GM23338 (cell line): Measurements from ENCODE around the gene UNKL. TPM values are rescaled to one million over a fixed set of nuclear protein-coding genes. Genes with fewer than 3 reads are reported as not detected.

Experiments
- ATAC-seq: fragments of 200-7000 bp; cut with Tn5 transposase; 3 replicates; pipeline ENCODE4 v1.9.1; 2020
- DNase-seq: peaks from one replicate; pipeline ENCODE4 v3.0.0-alpha.2; 2015; ENCODE audit warnings: low spot score
- H2AFZ ChIP-seq: fragments of 200-600 bp; sonication (generic); 2 replicates; pipeline ENCODE4 v1.8.0; 2016; ENCODE audit warnings: antibody characterized with exemption, mild to moderate bottlenecking, moderate library complexity
- H3F3A ChIP-seq: fragments of 200-600 bp; sonication (generic); replicated peaks from 2 replicates; pipeline ENCODE4 v1.8.0; 2017; ENCODE audit warnings: antibody characterized with exemption, mixed run types, low read depth
- H3K27ac ChIP-seq: fragments of 200-600 bp; sonication (generic); 2 replicates; pipeline ENCODE4 v1.6.1; 2016; ENCODE audit warnings: low read depth
- H3K27me3 ChIP-seq: fragments of 200-600 bp; sonication (generic); 2 replicates; pipeline ENCODE4 v1.8.0; 2016; ENCODE audit warnings: mild to moderate bottlenecking, mixed run types, moderate library complexity; ENCODE audit not compliant: insufficient read depth
- H3K36me3 ChIP-seq: fragments of 200-600 bp; sonication (generic); 2 replicates; pipeline ENCODE4 v1.8.0; 2016; ENCODE audit warnings: mild to moderate bottlenecking; ENCODE audit not compliant: insufficient read depth
- H3K4me1 ChIP-seq: fragments of 200-600 bp; sonication (generic); 2 replicates; pipeline ENCODE4 v1.8.0; 2016; ENCODE audit warnings: mild to moderate bottlenecking, moderate library complexity; ENCODE audit not compliant: insufficient read depth
- H3K4me2 ChIP-seq: fragments of 200-600 bp; sonication (generic); 2 replicates; pipeline ENCODE4 v1.7.1; 2017; ENCODE audit warnings: mixed run types
- H3K4me3 ChIP-seq: fragments of 200-600 bp; sonication (generic); 2 replicates; pipeline ENCODE4 v1.6.1; 2016; ENCODE audit warnings: mixed run types
- H3K79me2 ChIP-seq: fragments of 200-600 bp; sonication (generic); replicated peaks from 2 replicates; pipeline ENCODE4 v1.8.0; 2017; ENCODE audit warnings: mild to moderate bottlenecking; ENCODE audit not compliant: insufficient read depth
- H3K9me2 ChIP-seq: fragments of 200-600 bp; sonication (generic); 2 replicates; pipeline ENCODE4 v1.8.0; 2017; ENCODE audit not compliant: insufficient read depth
- H4K20me1 ChIP-seq: fragments of 200-600 bp; sonication (generic); replicated peaks from 2 replicates; pipeline ENCODE4 v1.8.0; 2017; ENCODE audit warnings: mild to moderate bottlenecking; ENCODE audit not compliant: insufficient read depth
- H3K27ac Mint-ChIP-seq: 2 replicates; pipeline ENCODE4 v1.8.0; 2020; ENCODE audit warnings: inconsistent platforms, mild to moderate bottlenecking, moderate library complexity, mixed read lengths
- H3K27me3 Mint-ChIP-seq: 3 replicates; pipeline ENCODE4 v1.8.0; 2022; ENCODE audit warnings: low read depth, mild to moderate bottlenecking, moderate library complexity, mixed read lengths, inconsistent platforms; ENCODE audit not compliant: insufficient read depth, poor library complexity
- H3K36me3 Mint-ChIP-seq: 3 replicates; pipeline ENCODE4 v1.8.0; 2021; ENCODE audit warnings: low read depth, mild to moderate bottlenecking, inconsistent platforms, moderate library complexity, mixed read lengths
- H3K4me1 Mint-ChIP-seq: 3 replicates; pipeline ENCODE4 v1.8.0; 2020; ENCODE audit warnings: mild to moderate bottlenecking, inconsistent platforms, mixed read lengths
- H3K4me3 Mint-ChIP-seq: 3 replicates; pipeline ENCODE4 v1.8.0; 2021; ENCODE audit warnings: moderate library complexity, mild to moderate bottlenecking, inconsistent platforms, mixed read lengths
- H3K9me3 Mint-ChIP-seq: 3 replicates; pipeline ENCODE4 v1.8.0; 2020; ENCODE audit warnings: moderate library complexity, mild to moderate bottlenecking, inconsistent platforms, mixed read lengths
- ETS1 ChIP-seq: IDR thresholded peaks from 2 replicates; pipeline ENCODE4 v1.6.1; 2016; ENCODE audit warnings: antibody characterized with exemption
- EZH2 ChIP-seq: fragments of 200-600 bp; sonication (generic); IDR thresholded peaks from one replicate; pipeline ENCODE4 v1.8.0; 2017; ENCODE audit warnings: antibody characterized with exemption, mild to moderate bottlenecking, low read depth; ENCODE audit not compliant: unreplicated experiment
- EZH2phosphoT487 ChIP-seq: fragments of 200-600 bp; sonication (generic); IDR thresholded peaks from one replicate; pipeline ENCODE4 v1.8.1; 2018; ENCODE audit warnings: antibody characterized with exemption; ENCODE audit not compliant: unreplicated experiment
- POLR2AphosphoS5 ChIP-seq: IDR thresholded peaks from 2 replicates; pipeline ENCODE4 v1.6.1; 2016; ENCODE audit warnings: antibody characterized with exemption, low read depth
- REST ChIP-seq: IDR thresholded peaks from one replicate; pipeline ENCODE4 v1.6.1; 2018; ENCODE audit warnings: antibody characterized with exemption; ENCODE audit not compliant: unreplicated experiment
- ZNF331 ChIP-seq: fragments of 250-450 bp; sonication (Bioruptor Pico); IDR thresholded peaks from 2 replicates; pipeline ENCODE4 v1.5.0; 2020; ENCODE audit warnings: low read depth, mild to moderate bottlenecking, moderate library complexity
- polyA plus RNA-seq: library from polyadenylated mRNA; unstranded; fragments of >200 nt; fragmentation: Nextera tagmentation; extraction: Ambion mirVana; gene quantifications from 2 replicates; pipeline ENCODE4 v1.2.1, GENCODE V29; 2016
- total RNA-seq: library from RNA; depleted of rRNA; stranded (reverse); fragments of >200 nt; shearing (Covaris generic); gene quantifications from 2 replicates; pipeline ENCODE4 v1.2.3, GENCODE V29; 2014
- TF ChIP-seq, protein P1 (sequence below), 2 experiments: fragments of 200-600 bp in 1 of 2; sonication (generic) in 1 of 2; conservative IDR thresholded peaks; 2 replicates each; pipeline versions ENCODE4 v1.5.1 to v1.6.1; 2016 to 2017; ENCODE audit warnings: antibody characterized with exemption in 2 of 2, low read depth in 2 of 2, mild to moderate bottlenecking in 2 of 2, moderate library complexity in 1 of 2

Gene UNKL
- total and polyA plus RNA-seq, 2 experiments from 2014 or later, result 16.7 to 28.7 TPM

DNA sequence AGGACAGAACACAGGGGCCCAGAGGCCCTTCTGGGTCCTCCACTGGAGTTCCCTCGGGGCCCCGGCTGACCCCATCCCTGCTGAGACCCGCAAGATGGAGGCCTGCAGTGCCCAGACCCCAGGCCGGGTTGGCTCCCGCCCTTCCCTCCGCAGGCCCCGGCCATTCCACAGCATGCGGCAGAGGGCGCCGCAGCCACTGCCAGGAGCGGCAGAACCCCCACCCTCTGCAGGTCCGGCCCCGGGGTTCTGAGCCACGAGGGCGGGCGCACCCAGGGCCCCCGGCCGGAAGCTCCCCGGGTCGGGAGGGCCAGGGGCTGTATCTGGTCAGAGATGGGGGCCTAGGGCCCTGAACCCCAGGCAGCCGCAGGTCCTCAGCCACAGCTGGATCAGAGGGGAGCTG lies 14.0 kb upstream of the UNKL start:
- Histone ChIP-seq H2AFZ (peak overlapping the region; percentile 43), H3K27ac (no peak overlapping the region), H3K36me3 (no peaks in the 10 kb centered on the region), H3K4me2 (no peak overlapping the region), H3K4me3 (no peak overlapping the region), H4K20me1 (no peaks in the 10 kb centered on the region), H3K27me3 (no peaks in the 10 kb centered on the region), H3K9me2 (no peaks in the 10 kb centered on the region), H3F3A (no peaks in the 10 kb centered on the region), H3K4me1 (no peaks in the 10 kb centered on the region), H3K79me2 (no peaks in the 10 kb centered on the region)
- DNase-seq (peak; percentile 81), ATAC-seq (peak; percentile 88)
- H3K4me1 Mint-ChIP-seq, result no peaks in the 10 kb centered on the region
- no peak overlapping the region for H3K4me3 Mint-ChIP-seq
- H3K27me3 Mint-ChIP-seq, result peaks cover 9% of the 10 kb centered on the region
- H3K9me3 Mint-ChIP-seq, result no peaks in the 10 kb centered on the region; the same call in 2 of the 3 replicates
- TF ChIP-seq POLR2AphosphoS5, result no peak
- TF ChIP-seq, protein P1, sequence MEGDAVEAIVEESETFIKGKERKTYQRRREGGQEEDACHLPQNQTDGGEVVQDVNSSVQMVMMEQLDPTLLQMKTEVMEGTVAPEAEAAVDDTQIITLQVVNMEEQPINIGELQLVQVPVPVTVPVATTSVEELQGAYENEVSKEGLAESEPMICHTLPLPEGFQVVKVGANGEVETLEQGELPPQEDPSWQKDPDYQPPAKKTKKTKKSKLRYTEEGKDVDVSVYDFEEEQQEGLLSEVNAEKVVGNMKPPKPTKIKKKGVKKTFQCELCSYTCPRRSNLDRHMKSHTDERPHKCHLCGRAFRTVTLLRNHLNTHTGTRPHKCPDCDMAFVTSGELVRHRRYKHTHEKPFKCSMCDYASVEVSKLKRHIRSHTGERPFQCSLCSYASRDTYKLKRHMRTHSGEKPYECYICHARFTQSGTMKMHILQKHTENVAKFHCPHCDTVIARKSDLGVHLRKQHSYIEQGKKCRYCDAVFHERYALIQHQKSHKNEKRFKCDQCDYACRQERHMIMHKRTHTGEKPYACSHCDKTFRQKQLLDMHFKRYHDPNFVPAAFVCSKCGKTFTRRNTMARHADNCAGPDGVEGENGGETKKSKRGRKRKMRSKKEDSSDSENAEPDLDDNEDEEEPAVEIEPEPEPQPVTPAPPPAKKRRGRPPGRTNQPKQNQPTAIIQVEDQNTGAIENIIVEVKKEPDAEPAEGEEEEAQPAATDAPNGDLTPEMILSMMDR (conservative IDR thresholded peaks at IDR 0.05; ENCODE audit: low read depth in 2 of 2), result peak; percentile 46 to 74
- no peak for TF ChIP-seq REST
- TF ChIP-seq ETS1, result no peak
- no peak for TF ChIP-seq EZH2
- TF ChIP-seq EZH2phosphoT487, result no peak
- no peak for TF ChIP-seq ZNF331
- H3K36me3 Mint-ChIP-seq, result no peaks in the 10 kb centered on the region
- H3K27ac Mint-ChIP-seq, result no peak overlapping the region
